Left forelimb (tissue), 1 donor: ENCODE measurements around the gene HMCN1.
"Not testable (repeated sequence)": the region's sequence is repeated elsewhere in the genome, so short reads cannot be mapped to it uniquely, and the experiment has no call there.

Experiments used
- DNase-seq: peaks from one replicate; pipeline ENCODE4 v3.0.0-alpha.2; 2018; ENCODE audit warnings: low spot score

Gene HMCN1

DNA sequence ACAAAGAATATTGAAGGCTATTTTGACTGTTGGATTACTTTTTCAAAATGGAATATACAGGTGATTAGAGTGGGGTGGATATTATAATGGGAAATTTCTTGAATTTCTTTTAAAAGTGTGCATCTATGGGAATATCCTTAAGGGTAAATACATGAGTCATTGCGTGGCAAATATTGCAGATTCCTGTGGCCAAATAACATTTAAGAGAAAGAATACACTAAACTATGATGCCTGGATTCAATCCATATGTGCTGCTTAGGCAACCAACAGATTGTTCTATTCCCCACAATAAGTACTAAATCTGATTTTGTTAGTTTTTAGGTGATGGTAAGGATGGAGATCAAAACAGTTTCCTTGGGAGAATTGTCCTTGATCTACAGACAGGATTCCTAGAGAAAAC, 119.5 kb downstream of the HMCN1 start:
- DNase-seq, result no peak

DNA sequence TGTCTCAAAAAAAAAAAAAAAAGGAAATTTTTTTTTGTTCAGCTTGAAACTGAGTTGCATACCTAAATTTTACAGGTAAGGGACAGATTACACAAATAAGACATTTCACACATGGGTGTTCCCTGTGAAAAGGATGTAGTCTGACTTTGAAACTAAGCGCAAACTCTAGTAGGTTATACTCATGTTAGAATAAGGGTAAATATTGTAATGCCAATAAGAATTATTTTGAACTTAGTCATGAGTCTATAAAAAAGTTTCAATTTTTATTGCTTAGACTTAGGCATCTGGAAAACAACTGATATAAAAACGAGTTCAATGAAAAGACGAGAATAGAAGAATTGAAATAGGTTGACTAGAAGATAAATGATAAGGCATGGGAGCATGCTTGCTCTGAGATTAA, 122.3 kb downstream of the HMCN1 start:
- no peak for DNase-seq

DNA sequence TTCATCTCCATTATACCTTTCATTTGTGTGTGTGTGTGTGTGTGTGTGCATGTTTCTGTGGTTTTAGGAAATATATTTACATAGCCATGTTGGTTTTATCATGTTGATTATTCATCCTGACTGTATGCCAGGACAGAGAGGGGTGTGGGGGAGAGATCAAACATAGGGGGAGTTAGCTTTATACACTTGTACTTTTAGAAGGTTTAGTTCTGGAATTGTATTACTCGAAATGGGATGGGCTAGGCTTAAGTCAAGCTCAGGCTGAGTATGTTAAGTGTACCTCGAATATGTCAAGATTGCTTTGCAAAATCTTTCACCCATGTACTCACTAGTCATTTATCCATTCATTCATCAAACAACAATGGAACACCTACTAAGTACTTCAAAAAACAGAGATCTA, 123.3 kb downstream of the HMCN1 start:
- DNase-seq, result no peak

DNA sequence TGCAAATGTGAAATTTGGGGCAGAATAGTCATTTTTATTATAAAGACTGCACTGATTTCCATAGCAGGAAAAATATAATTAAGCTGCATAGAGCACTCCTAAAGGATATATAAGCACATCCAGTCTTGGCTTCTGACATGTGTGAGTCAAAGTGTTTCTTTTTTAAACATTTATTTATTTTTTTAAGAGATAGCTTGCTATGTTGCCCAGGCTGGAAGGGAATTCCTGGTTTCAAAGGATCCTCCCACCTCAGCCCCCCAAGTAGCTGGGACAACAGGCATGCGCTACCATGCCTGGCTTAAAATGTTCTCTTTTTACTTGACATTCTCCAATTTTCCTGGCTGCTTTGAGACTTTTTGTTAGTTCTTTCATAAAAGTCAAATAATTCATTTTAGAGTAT, 126.1 kb downstream of the HMCN1 start:
- DNase-seq, result no peak

DNA sequence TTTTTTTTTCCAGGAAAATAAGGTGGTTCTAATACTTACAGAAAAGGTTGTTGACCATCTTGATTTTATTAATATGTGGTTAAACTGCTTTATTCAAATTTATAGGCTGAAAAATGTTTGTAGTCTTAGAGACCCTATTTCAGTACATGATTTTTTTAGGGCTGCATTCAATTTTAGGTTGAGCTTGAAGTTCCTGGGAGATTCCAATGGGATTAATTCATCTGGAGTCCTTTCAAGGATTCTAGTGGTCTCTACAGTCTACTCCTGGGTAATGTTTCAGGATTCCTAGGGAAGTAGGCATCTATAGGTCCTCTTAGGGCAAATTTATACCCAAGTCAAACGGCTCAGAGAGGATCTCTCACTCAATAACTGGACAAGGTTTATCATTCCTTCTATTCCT, 126.7 kb downstream of the HMCN1 start:
- DNase-seq, result no peak

DNA sequence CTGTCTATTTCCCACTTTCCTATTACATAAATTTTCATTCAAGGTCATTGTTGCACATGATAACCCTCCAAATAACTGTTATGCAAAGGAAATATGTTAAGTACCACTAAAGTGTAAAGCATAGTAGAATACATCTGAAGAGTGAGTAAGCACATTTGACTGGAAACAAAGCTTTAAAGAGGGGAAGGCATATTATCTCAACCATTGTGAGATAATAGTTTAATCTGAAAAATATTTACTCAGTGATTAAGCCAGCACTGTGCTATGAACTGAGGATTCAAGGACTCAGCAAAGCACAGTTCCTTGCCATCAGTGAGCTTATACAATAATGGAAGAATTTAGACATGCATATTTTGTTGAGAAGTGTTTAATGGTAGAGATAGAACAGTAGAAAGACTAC, 127.4 kb downstream of the HMCN1 start:
- no peak for DNase-seq

DNA sequence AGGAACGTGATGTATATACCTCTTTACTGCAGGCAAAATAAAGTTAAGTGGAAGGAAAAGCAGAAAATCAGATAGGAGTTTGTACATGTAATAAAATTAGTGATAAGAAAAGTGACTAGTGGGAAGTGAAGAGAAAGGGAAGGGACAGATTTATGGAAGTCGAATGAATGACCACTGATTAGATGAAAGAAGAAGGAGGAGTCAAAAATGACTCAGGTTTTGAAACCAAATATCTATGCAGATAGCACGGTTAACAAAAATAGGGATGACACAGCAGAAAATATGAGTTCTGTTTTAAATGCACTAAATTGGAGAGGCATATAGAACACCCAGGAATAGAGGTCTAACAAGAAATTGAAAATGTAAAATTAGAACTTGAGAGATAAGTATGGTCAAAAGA, 128.0 kb downstream of the HMCN1 start:
- no peak for DNase-seq

DNA sequence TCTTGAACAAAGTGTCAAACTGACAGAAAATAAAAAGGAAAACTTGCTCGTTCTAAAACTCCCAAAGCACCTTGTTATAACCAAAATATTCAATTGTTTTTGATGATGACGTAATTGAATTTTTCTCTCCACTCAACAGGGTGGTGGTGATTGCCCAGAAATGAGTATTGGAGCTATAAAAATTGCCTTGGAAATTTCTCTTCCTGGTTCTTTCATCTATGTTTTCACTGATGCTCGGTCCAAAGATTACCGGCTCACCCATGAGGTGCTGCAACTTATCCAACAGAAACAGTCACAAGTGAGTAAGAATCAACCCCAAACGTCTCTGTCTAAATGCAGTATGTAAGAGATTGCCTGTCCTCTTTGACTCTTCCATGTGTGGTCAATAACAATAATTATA, 130.1 kb downstream of the HMCN1 start:
- DNase-seq, result no peak

DNA sequence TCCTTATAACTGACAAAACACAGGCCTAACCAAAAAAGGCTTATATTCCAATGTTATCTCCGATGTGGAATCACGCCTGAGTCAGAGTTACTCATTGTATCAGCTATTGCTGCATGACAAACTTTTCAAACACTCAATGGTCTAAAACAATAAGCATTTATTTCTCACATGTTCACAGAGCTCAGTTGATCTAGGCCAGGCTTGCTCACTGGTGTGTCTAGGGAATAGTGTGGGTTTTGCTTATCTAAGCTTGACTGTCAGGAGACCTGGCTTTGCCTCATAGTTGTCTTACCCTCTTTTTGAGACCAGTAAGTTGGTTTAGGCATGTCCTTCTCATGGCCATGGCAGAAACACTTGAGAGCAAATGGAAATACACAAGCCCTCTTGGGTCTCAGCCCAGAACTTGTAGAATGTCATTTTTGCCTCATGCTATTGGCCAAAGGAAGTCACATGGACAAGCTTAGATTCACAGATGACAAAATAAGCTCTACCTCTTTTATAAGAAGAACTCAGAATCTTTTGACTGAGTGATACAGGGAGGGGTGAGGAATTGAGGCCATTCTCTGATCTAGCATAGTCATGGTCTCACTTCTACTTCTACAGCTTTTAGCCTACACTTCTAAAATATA, 130.8 kb downstream of the HMCN1 start:
- no peak for DNase-seq

DNA sequence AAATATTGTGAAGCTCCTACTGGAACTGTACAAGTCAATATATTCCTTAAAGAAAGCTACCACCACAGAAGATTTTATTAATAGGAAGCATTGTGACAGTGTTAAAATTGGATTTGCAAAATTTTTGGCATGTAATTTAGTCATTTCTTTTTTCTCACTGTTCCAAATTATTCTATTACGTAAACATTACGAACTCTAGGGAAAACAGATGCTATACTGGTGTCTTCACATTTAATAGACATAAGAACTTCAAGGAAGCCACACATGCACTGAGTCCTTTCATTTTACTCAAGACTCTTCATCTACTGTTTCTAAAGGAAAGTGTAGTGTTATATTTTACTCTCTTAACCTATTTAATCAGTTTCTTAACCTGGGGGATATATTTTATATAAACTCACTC, 135.4 kb downstream of the HMCN1 start:
- no peak for DNase-seq

DNA sequence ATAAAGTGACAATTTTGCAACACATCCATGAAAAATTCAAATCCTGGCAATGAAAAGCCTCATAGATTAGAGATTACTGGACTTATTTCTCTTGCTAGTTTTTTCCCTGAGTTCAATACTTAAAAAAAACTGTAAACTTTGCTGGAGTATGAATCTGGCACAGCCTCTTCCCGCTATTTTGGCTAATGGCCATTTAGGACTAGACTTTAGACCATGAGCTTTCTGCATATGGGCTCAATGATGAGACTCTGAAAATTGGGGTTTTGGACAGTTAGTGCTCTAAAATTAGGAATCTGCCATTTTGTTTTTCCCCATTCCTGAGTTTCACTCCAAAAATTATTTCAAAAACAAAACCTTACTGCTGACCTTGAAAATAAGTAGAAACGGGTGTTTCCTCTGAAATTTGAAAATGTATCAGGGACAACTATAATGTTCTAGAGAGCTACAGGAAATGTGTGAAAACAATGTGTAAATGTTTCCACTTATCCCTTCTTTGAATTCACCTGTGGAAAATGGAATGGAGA, 137.5 kb downstream of the HMCN1 start:
- no peak for DNase-seq

DNA sequence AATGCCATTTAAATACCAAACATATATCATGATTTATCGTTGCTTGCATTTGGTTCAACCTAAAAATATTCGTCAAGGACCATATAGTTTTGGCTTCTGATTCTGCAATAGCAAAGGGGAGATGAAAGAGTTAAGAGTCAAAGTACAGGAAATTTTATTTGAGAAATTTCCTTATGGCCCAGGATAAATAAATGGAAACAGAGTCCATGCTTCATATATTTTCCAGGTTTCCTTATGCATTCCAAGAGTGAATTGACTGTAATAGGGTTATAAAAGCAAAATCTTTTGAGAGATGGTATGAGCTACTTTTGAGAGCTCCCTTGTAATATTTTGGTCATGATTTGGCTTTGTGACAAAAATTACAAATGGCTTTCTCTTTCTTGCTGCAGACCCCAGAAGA, 140.1 kb downstream of the HMCN1 start:
- no peak for DNase-seq

DNA sequence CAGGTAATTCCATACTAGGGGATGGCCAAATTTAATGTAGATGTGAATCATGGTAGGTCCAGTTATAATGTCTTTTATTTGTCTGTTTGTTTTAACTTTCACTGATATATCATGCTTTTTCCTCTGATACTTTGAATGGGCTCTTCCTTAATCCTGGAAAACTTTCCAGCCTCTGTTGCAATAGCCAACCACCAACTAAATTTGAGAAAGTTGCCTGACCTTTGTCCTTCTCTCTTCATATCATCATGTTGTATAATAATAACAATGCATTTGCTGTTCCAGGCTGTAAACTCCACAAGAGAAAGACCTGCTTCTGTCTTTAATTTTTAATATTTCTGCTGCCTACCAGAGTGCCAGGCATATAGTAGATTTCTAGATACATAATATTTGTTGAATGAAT, 146.1 kb downstream of the HMCN1 start:
- DNase-seq, result no peak

DNA sequence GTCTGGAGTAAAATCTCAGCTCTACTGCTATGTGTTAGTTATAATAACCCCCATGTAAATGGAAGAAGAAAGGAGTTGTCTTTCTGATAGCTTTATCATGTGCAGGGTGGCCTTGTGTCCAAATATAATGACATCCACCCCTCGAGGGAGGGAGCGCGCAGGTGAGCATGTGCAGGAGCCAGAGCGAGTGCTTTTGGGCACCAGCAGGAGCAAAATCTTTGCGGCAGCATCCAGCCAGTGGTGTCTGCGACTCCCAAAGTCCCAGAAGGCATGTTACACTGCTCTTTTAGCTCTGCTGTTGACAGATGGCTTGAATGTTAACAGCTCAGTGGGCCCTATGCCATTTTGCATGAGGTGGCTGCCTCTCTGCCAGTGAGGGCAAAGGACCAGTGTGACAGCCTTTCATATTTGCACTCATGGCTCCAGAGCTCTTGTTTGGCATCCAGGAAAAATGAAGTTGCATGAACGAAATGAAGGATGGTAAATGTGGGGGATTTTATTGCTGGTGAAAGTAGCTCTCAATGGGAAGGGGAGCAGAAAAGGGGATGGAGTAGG, 146.7 kb downstream of the HMCN1 start:
- DNase-seq, result no peak

DNA sequence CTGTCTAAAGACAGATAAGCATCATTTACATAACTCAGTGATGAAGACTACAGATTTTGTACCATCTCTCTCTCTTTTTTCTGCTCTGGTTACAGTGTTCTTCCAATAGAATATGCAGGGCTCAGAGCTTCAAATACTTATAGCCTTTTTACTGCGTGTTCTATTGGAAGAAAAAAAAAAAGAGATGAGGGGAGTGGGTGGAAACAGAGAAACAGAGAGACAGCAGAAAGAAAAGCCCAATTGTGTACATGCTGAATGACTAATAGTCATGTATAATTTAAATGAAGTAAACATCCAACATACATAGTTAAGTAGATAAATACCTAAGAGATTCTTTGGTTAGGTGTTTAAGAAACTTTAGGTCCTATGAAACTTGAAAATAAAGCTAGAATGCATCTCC, 151.9 kb downstream of the HMCN1 start:
- DNase-seq, result no peak

DNA sequence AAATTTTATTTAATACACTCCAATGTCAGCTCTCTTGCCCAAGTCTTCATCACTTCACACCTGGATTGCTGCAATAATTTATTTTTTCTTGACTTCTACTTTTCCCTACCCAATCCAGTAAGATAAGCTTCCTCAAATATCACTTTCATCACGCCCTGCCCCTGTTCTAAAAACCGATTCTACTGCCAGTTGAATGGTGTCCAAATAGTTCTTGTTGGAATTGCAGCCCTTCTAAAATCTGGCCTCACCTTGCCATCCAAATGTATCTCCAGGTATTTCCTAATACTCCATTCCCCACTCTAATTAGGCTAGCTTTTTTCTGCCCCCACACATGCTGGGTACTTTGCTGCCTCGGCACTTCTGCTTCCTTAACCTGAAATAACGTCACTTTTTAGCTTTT, 152.5 kb downstream of the HMCN1 start:
- DNase-seq, result no peak

DNA sequence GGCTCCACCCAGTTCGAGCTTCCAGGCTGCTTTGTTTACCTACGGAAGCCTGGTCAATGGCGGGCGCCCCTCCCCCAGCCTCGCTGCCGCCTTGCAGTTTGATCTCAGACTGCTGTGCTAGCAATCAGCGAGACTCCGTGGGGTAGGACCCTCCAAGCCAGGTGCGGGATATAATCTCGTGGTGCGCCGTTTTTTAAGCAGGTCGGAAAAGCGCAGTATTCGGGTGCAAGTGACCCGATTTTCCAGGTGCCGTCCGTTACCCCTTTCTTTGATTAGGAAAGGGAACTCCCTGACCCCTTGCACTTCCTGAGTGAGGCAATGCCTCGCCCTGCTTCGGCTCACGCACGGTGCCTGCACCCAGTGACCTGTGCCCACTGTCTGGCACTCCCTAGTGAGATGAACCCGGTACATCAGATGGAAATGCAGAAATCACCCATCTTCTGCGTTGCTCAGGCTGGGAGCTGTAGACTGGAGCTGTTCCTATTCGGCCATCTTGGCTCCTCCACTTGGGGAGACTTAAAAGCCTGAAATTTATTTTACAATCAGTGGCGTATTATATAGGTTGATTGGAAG, 158.7 kb downstream of the HMCN1 start:
- DNase-seq, result not testable (repeated sequence)

DNA sequence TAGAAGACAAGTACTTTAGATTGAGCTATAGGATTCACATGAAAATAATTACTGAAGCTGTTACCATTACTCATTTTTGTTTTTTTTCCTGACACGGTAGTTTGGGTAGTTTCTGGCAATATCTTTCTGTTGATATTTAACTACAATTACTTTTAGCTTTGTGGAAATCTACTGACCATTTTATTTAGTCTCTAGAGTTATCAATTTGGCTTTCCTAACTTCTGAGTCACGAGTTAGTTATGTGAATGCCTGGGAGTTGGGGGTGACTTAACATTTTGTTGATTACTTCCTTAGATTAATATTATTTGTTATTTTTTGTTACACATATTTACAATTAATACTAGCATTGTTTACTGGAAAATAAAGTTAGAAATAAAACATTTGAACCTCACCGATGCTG, 160.6 kb downstream of the HMCN1 start:
- no peak for DNase-seq

DNA sequence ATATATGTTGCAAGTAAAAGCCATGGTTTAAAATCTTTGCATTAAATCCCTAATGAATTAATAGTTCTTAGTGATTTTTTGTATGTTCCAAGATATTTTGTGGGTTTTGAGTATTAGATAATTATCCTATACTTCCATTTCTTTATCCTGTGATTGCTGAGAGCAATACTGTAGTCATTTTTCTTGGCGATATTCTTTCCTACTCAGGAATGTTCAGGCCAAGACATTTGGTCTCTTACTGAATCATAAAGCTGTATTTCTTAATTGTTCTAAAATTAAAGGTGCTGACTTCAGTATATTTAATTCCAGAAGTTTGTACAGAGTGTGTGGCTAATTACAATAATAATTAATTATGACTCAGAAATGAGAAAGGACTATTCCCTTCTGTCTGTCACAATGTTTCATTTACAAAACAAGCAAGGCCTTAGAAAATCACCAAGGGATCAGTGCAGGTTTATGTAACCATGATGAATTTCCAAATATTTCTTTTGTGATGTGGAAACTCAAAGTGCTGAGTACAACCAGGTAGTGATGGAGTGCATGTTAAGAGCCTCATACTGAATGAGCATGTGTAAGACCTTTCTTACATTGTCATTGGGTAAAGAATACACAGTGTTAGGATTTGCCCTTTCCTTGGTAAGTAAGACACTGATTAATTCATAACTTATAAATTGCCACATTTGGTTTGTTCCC, 161.2 kb downstream of the HMCN1 start:
- DNase-seq, result no peak

DNA sequence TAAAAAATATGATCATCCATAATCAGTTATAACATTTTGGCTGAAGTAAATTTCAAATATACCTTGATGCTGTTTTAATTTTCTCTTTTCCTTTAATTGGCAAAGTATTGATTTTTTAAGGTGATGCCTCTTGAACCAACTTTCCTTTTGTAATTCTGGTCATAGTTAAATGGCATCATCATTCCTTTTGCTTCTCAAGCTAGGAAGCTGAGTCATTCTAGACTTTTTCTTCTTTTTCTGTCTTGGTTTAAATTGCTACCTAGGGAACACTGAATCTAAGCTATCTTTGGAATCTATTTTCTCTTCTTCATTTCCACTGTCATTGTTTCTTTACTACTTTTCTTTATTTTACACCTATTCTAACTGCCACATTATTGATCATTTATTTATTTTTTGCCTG, 162.7 kb downstream of the HMCN1 start:
- no peak for DNase-seq

DNA sequence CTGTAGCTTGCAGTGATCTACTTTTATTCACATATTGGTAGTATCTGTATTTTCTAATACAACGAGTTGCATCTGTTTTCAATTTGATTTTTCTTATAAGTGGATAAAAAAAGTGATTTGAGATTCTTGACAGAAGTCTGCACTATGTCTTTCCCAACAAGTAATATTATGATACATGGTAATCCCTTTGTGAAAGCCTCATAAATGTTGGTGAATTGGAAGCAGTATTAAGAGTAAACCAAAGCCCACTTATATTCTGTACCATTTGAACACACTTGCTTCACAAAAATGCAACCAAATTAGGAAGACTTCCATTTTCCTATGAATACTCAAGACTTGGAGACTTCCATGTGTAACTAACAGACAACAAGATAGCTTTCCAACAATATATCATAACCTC, 172.0 kb downstream of the HMCN1 start:
- no peak for DNase-seq

DNA sequence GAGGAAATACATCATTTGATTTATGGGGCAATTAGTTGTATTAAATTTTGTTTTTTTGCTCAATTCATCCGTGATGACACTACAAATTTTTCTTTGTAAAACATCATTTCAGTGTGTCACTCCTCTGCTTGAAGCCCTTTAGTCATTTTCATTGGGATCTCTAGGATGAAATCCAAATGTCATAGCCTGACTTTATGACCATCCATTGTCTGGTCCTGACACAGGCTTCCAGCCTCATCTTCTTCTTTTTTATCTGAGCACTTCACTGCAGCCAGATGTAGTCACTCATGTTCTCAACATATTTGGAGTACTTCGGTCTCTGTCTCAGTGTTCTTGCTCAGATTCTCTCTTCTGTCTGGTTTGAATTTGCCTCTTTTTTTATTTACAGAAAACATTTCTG, 173.1 kb downstream of the HMCN1 start:
- no peak for DNase-seq

DNA sequence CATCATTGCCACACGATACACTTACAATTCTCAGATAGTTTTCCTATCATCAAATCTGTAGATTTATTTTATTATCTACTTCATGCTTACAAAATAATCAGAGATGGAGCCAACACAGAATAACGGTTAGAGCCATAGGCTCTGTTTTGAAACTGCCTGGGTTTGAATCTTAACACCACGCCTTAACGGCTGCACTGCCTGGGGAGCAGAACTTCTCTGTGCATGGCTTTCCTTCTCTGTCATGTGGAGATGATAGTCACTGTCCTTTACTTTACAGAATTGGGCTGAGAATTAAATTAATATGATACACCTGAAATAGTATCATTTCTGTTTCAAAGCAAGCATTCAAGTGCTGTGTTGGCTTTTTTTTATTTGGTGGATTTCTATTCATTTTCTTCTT, 177.8 kb downstream of the HMCN1 start:
- DNase-seq, result no peak
